H1 (cell line): ENCODE measurements around the gene TXNL4A. TPM values are rescaled to one million over a fixed set of nuclear protein-coding genes. Genes with fewer than 3 reads are reported as not detected.

Experiments used
- JUND ChIP-seq: IDR thresholded peaks from 2 replicates; pipeline ENCODE4 v1.6.1; 2011; ENCODE audit warnings: mild to moderate bottlenecking, improper control_type of control experiment, low read length
- KDM4A ChIP-seq: IDR thresholded peaks from one replicate; pipeline ENCODE4 v1.7.1; 2012; ENCODE audit warnings: low read depth, mild to moderate bottlenecking, moderate library complexity, low read length, inconsistent platforms; ENCODE audit not compliant: severe bottlenecking
- MAFK ChIP-seq: IDR thresholded peaks from 2 replicates; pipeline ENCODE4 v1.6.1; 2012; ENCODE audit warnings: low read depth, mild to moderate bottlenecking, improper control_type of control experiment, low read length
- RAD21 ChIP-seq, 2 experiments: IDR thresholded peaks in 1 of 2; conservative IDR thresholded peaks in 1 of 2; 2 replicates each; pipeline ENCODE4 v1.6.1; 2011; ENCODE audit warnings: low read depth in 2 of 2, low read length in 2 of 2, improper control_type of control experiment in 1 of 2, inconsistent platforms in 1 of 2, mild to moderate bottlenecking in 1 of 2, moderate library complexity in 1 of 2
- RFX5 ChIP-seq: IDR thresholded peaks from 2 replicates; pipeline ENCODE4 v1.6.1; 2011; ENCODE audit warnings: low read depth, low read length, improper control_type of control experiment, borderline replicate concordance
- SAP30 ChIP-seq: fragments of 300-600 bp; sonication (generic); IDR thresholded peaks from 2 replicates; pipeline ENCODE4 v1.7.1; 2012; ENCODE audit warnings: low read length, moderate library complexity, mild to moderate bottlenecking, inconsistent platforms; ENCODE audit not compliant: insufficient read depth, insufficient replicate concordance
- SIN3A ChIP-seq, 2 experiments: IDR thresholded peaks in 1 of 2; conservative IDR thresholded peaks in 1 of 2; 2 replicates each; pipeline ENCODE4 v1.6.1; 2011 to 2012; ENCODE audit warnings: low read length in 2 of 2, improper control_type of control experiment in 1 of 2, low read depth in 1 of 2, mild to moderate bottlenecking in 1 of 2
- SP1 ChIP-seq: IDR thresholded peaks from 2 replicates; pipeline ENCODE4 v1.6.1; 2011; ENCODE audit warnings: low read depth, low read length
- SP4 ChIP-seq: IDR thresholded peaks from 2 replicates; pipeline ENCODE4 v1.6.1; 2012; ENCODE audit warnings: low read length, inconsistent platforms
- polyA plus RNA-seq, 7 experiments: library from polyadenylated mRNA; depleted of rRNA in 3 of 7; stranded (reverse) in 5 of 7; unstranded in 2 of 7; fragments of >200 nt in 5 of 7; fragments of 200-250 nt in 2 of 7; gene quantifications; 1 replicate in 5 of 7; 2 replicates in 1 of 7; 4 replicates in 1 of 7; pipeline versions ENCODE4 v1.2.1 to v1.2.3, GENCODE V29; 2011 to 2013; ENCODE audit warnings: missing spikeins in 2 of 7, mixed read lengths in 2 of 7
- total RNA-seq: library from RNA; stranded (reverse); fragmentation: NEBNext Ultra II Directional; extraction: Animal tissue kit (Norgen Biotek cat#: 25700); gene quantifications from 2 replicates; pipeline ENCODE4 v1.2.1, GENCODE V29; 2021

The TXNL4A gene
- total and polyA plus RNA-seq, 2 of the 8 experiments (the other 6 are each of a cell fraction or from before 2014, with no cell fraction given): 169 to 181 TPM

DNA sequence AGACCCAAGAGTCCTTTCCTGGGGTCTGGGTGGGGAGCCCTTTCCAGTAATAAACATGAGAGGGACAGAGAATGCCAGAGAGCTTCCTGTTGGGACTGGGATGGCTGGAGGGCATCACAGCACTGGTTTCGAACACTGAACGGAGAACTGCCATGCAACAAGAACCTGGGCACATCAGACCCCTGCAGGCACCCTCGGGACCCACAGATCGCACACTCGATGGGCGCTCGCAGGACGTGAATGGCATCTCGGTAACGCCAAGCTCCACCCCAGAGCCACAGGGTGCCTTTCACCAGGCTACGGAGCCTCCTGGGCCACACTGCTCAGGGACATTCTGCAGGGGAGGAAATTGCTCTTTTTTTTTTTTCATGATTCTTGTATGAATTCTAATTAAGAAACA lies 62.1 kb downstream of the TXNL4A start (continued):
- TF ChIP-seq SIN3A (conservative IDR thresholded peaks at IDR 0.05 in 1 of 2, IDR thresholded peaks at IDR 0.05 in 1 of 2; ENCODE audit: low read depth in 1 of 2, low read length in 2 of 2) (no peak), MAFK (no peak), KDM4A (no peak), SAP30 (no peak), SP1 (no peak), JUND (no peak), SP4 (no peak), RAD21 (IDR thresholded peaks at IDR 0.05 in 1 of 2, conservative IDR thresholded peaks at IDR 0.05 in 1 of 2; ENCODE audit: low read depth in 2 of 2, low read length in 2 of 2) (no peak), RFX5 (no peak)
